Astrocyte (in vitro differentiated cells and primary cell): ENCODE data around the gene SULT2B1. TPM values are rescaled to one million over a fixed set of nuclear protein-coding genes. Genes with fewer than 3 reads are reported as not detected.

ENCODE experiments used
- DNase-seq: peaks from one replicate; pipeline ENCODE4 v3.0.0-alpha.2; 2010; ENCODE audit warnings: low read depth
- FAIRE-seq: peaks from 2 replicates; lab custom pipeline; 2011; peaks lifted over from hg19 to GRCh38; lab: Jason Lieb, UNC
- H2AFZ ChIP-seq: 2 replicates; pipeline ENCODE4 v1.6.0; 2012; ENCODE audit warnings: low read depth, low read length, inconsistent platforms
- H3K27ac ChIP-seq: 2 replicates; pipeline ENCODE4 v1.5.1; 2011; ENCODE audit warnings: low read depth, low read length, inconsistent platforms
- H3K27me3 ChIP-seq: 2 replicates; pipeline ENCODE4 v1.6.0; 2011; ENCODE audit warnings: low read length, inconsistent platforms; ENCODE audit not compliant: insufficient read depth
- H3K36me3 ChIP-seq: 2 replicates; pipeline ENCODE4 v1.5.1; 2011; ENCODE audit warnings: low read length, inconsistent platforms; ENCODE audit not compliant: insufficient read depth
- H3K4me1 ChIP-seq: 2 replicates; pipeline ENCODE4 v1.5.1; 2011; ENCODE audit warnings: low read length, inconsistent platforms; ENCODE audit not compliant: insufficient read depth
- H3K4me2 ChIP-seq: 2 replicates; pipeline ENCODE4 v1.6.0; 2012; ENCODE audit warnings: low read length, inconsistent platforms
- H3K4me3 ChIP-seq: 2 replicates; pipeline ENCODE4 v1.5.1; 2011; ENCODE audit warnings: low read depth, mild to moderate bottlenecking, low read length, inconsistent platforms; ENCODE audit not compliant: insufficient read depth
- H3K79me2 ChIP-seq: 2 replicates; pipeline ENCODE4 v1.6.0; 2012; ENCODE audit warnings: mild to moderate bottlenecking, low read length, inconsistent platforms; ENCODE audit not compliant: insufficient read depth
- H3K9ac ChIP-seq: 2 replicates; pipeline ENCODE4 v1.6.0; 2012; ENCODE audit warnings: mild to moderate bottlenecking, low read length, inconsistent platforms
- H3K9me3 ChIP-seq: 2 replicates; pipeline ENCODE4 v1.5.1; 2012; ENCODE audit warnings: low read depth, mild to moderate bottlenecking, low read length, inconsistent platforms; ENCODE audit not compliant: insufficient read depth
- H4K20me1 ChIP-seq: 2 replicates; pipeline ENCODE4 v1.6.0; 2012; ENCODE audit warnings: low read length, inconsistent platforms; ENCODE audit not compliant: insufficient read depth
- H3K27ac Mint-ChIP-seq: one replicate; pipeline ENCODE4 v1.8.0; 2021; ENCODE audit warnings: mild to moderate bottlenecking, mixed read lengths; ENCODE audit not compliant: unreplicated experiment
- H3K27me3 Mint-ChIP-seq: one replicate; pipeline ENCODE4 v1.8.0; 2021; ENCODE audit warnings: low read depth, mixed read lengths; ENCODE audit not compliant: unreplicated experiment
- H3K36me3 Mint-ChIP-seq: one replicate; pipeline ENCODE4 v1.8.0; 2021; ENCODE audit warnings: low read depth, mixed read lengths; ENCODE audit not compliant: unreplicated experiment
- H3K4me1 Mint-ChIP-seq: one replicate; pipeline ENCODE4 v1.8.0; 2021; ENCODE audit warnings: low read depth, mixed read lengths; ENCODE audit not compliant: unreplicated experiment
- H3K4me3 Mint-ChIP-seq: one replicate; pipeline ENCODE4 v1.8.0; 2021; ENCODE audit warnings: mild to moderate bottlenecking, moderate library complexity, mixed read lengths; ENCODE audit not compliant: unreplicated experiment
- H3K9me3 Mint-ChIP-seq: one replicate; pipeline ENCODE4 v1.8.0; 2021; ENCODE audit warnings: mild to moderate bottlenecking, mixed read lengths; ENCODE audit not compliant: unreplicated experiment
- EZH2 ChIP-seq: IDR thresholded peaks from 2 replicates; pipeline ENCODE4 v1.6.1; 2012; ENCODE audit warnings: mild to moderate bottlenecking, low read length, inconsistent platforms; ENCODE audit not compliant: insufficient read depth
- total RNA-seq: library from RNA; stranded (reverse); gene quantifications from 2 replicates; pipeline ENCODE4 v1.2.1, GENCODE V29; 2021
- TF ChIP-seq, protein P1 (sequence below): IDR thresholded peaks from 2 replicates; pipeline ENCODE4 v1.5.1; 2011; ENCODE audit warnings: low read depth, mild to moderate bottlenecking, inconsistent platforms, low read length, moderate library complexity; ENCODE audit not compliant: insufficient read depth

The SULT2B1 gene
- total RNA-seq, 1 donor from 2014 or later, result not detected

DNA sequence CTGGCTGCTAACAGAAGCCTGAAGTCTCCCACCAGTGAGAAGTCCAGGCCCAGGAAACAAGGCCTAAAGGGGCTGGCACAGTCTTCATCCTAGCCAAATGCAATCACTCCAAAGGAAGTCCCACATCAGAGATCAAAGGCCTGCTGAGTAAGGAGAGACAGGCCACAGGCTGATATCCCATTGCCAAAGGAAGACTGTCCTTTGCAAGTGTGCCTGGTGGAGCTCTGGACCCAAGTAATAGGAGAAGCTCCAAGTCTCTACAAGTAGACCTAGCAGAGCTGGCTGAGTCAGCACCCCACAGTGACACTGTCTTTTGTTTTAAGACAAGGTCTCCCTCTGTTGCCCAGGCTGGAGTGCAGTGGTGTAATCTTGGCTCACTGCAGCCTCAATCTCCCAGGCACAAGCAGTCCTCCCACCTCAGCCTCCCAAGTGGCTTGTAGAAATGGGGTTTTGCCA is 80.7 kb downstream of the SULT2B1 start:
- no peaks in the 10 kb centered on the region for H3K9me3 ChIP-seq
- H3K9ac ChIP-seq, result no peak overlapping the region
- no peaks in the 10 kb centered on the region for H4K20me1 ChIP-seq
- H3K27me3 Mint-ChIP-seq, result peaks cover 3% of the 10 kb centered on the region
- peaks cover 2% of the 10 kb centered on the region for H3K36me3 Mint-ChIP-seq
- H3K4me1 ChIP-seq, result peaks cover 39% of the 10 kb centered on the region
- peaks cover 3% of the 10 kb centered on the region for H3K27me3 ChIP-seq
- no peak overlapping the region for H3K27ac Mint-ChIP-seq
- no peak overlapping the region for H3K27ac ChIP-seq
- H3K4me3 ChIP-seq, result no peak overlapping the region
- TF ChIP-seq EZH2, result no peak
- no peak overlapping the region for H3K4me2 ChIP-seq
- no peaks in the 10 kb centered on the region for H3K9me3 Mint-ChIP-seq
- FAIRE-seq (no peak), DNase-seq (no peak)
- no peak overlapping the region for H3K4me3 Mint-ChIP-seq
- H3K36me3 ChIP-seq, result no peaks in the 10 kb centered on the region
- no peak overlapping the region for H2AFZ ChIP-seq
- no peaks in the 10 kb centered on the region for H3K4me1 Mint-ChIP-seq
- no peaks in the 10 kb centered on the region for H3K79me2 ChIP-seq

DNA sequence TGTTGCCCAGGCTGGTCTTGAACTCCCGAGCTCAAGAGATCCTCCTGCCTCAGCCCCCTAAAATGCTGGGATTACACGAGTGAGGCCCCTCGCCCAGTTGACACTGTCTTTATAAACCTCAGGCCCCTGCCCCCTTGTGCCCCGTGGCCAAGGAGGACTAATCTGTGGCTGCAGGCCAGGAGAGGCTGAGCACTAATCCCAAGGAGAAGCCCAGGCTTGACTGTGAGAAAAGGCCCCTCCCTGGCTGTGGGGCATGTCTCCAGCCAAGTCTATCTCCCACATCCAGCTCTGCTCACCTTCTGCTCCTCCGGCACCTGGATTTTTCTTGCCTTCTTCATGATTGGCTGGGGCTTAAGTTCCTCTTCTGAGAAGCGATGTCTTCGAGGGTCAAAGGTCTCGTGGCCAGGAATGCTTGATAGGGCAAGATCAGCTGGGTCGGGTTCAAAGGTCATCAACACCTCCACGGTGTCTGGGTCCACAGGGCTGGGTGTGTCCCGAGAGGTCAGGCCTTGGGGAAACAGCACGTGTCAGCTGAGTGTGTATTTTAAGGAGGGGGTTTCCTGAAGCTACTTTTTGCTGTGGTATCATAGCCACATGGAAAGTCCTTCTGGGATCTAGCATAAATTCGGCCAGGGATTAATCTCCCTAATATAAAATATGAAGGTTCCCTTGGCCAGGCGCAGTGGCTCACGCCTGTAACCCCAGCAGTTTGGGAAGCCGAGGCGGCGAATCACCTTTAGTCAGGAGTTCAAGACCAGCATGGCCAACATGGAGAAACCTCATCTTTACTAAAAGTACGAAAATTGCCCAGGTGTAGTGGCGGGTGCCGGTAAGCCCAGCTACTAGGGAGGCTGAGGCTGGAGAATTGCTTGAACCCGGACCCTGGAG is 81.4 kb downstream of the SULT2B1 start:
- peaks cover 44% of the 10 kb centered on the region for H3K4me1 ChIP-seq
- TF ChIP-seq, protein P1, sequence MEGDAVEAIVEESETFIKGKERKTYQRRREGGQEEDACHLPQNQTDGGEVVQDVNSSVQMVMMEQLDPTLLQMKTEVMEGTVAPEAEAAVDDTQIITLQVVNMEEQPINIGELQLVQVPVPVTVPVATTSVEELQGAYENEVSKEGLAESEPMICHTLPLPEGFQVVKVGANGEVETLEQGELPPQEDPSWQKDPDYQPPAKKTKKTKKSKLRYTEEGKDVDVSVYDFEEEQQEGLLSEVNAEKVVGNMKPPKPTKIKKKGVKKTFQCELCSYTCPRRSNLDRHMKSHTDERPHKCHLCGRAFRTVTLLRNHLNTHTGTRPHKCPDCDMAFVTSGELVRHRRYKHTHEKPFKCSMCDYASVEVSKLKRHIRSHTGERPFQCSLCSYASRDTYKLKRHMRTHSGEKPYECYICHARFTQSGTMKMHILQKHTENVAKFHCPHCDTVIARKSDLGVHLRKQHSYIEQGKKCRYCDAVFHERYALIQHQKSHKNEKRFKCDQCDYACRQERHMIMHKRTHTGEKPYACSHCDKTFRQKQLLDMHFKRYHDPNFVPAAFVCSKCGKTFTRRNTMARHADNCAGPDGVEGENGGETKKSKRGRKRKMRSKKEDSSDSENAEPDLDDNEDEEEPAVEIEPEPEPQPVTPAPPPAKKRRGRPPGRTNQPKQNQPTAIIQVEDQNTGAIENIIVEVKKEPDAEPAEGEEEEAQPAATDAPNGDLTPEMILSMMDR, result no peak
- TF ChIP-seq EZH2, result no peak
- no peaks in the 10 kb centered on the region for H3K36me3 ChIP-seq
- DNase-seq (no peak), FAIRE-seq (no peak)
- H4K20me1 ChIP-seq, result no peaks in the 10 kb centered on the region
- no peaks in the 10 kb centered on the region for H3K79me2 ChIP-seq
- peaks cover 3% of the 10 kb centered on the region for H3K27me3 Mint-ChIP-seq
- no peak overlapping the region for H3K27ac ChIP-seq
- H3K4me3 ChIP-seq, result no peak overlapping the region
- H3K9ac ChIP-seq, result no peak overlapping the region
- no peaks in the 10 kb centered on the region for H3K9me3 Mint-ChIP-seq
- H2AFZ ChIP-seq, result no peak overlapping the region
- peak overlapping the region; percentile 41 for H3K27ac Mint-ChIP-seq
- peaks cover 2% of the 10 kb centered on the region for H3K36me3 Mint-ChIP-seq
- H3K4me2 ChIP-seq, result peak overlapping the region; percentile 88
- peaks cover 1% of the 10 kb centered on the region for H3K4me1 Mint-ChIP-seq
- H3K27me3 ChIP-seq, result peaks cover 3% of the 10 kb centered on the region
- no peak overlapping the region for H3K4me3 Mint-ChIP-seq
- no peaks in the 10 kb centered on the region for H3K9me3 ChIP-seq

- Histone ChIP-seq H3K9me3 (no peaks in the 10 kb centered on the region), H3K4me1 (peaks cover 46% of the 10 kb centered on the region), H3K9ac (peak overlapping the region; percentile 29)
These were observed 82.0 kb downstream of the SULT2B1 start for GRCh38 chr19:48634036-48634342.

More at GRCh38 chr19:48634036-48634342, 82.0 kb downstream of the SULT2B1 start:
- DNase-seq, result no peak
- peaks cover 3% of the 10 kb centered on the region for H3K27me3 Mint-ChIP-seq
- no peak overlapping the region for H3K27ac ChIP-seq
- peaks cover 3% of the 10 kb centered on the region for H3K27me3 ChIP-seq
- H3K4me3 Mint-ChIP-seq, result no peak overlapping the region
- no peaks in the 10 kb centered on the region for H3K9me3 Mint-ChIP-seq
- no peak for TF ChIP-seq EZH2
- TF ChIP-seq, protein P1, result no peak
- H3K27ac Mint-ChIP-seq, result no peak overlapping the region
- no peaks in the 10 kb centered on the region for H3K36me3 ChIP-seq
- FAIRE-seq, result no peak
- H2AFZ ChIP-seq, result peak overlapping the region; percentile 8
- no peak overlapping the region for H3K4me3 ChIP-seq
- H3K4me1 Mint-ChIP-seq, result peaks cover 3% of the 10 kb centered on the region
- H3K4me2 ChIP-seq, result peak overlapping the region; percentile 88
- no peaks in the 10 kb centered on the region for H4K20me1 ChIP-seq
- H3K36me3 Mint-ChIP-seq, result no peaks in the 10 kb centered on the region
- no peaks in the 10 kb centered on the region for H3K79me2 ChIP-seq
